22Rv1 (cell line): ENCODE results near the gene ZNF821.
"Not testable (repeated sequence)": the region's sequence is repeated elsewhere in the genome, so short reads cannot be mapped to it uniquely, and the experiment has no call there.

Experiments used
- H3K27ac ChIP-seq: fragments of 450-650 bp; 2 replicates; pipeline ENCODE4 v1.5.1; 2017
- ZFX ChIP-seq: fragments of 450-650 bp; IDR thresholded peaks from 2 replicates; pipeline ENCODE4 v1.6.1; 2017; ENCODE audit warnings: antibody characterized with exemption, borderline replicate concordance
- TF ChIP-seq, protein P1 (sequence below): fragments of 450-650 bp; IDR thresholded peaks from 2 replicates; pipeline ENCODE4 v1.5.1; 2017; ENCODE audit warnings: mild to moderate bottlenecking

ZNF821 gene

GRCh38 chr16:71873199-71873598 is 10.8 kb downstream of the ZNF821 start:
- H3K27ac ChIP-seq, result no peak overlapping the region
- TF ChIP-seq ZFX, result no peak
- TF ChIP-seq, protein P1, sequence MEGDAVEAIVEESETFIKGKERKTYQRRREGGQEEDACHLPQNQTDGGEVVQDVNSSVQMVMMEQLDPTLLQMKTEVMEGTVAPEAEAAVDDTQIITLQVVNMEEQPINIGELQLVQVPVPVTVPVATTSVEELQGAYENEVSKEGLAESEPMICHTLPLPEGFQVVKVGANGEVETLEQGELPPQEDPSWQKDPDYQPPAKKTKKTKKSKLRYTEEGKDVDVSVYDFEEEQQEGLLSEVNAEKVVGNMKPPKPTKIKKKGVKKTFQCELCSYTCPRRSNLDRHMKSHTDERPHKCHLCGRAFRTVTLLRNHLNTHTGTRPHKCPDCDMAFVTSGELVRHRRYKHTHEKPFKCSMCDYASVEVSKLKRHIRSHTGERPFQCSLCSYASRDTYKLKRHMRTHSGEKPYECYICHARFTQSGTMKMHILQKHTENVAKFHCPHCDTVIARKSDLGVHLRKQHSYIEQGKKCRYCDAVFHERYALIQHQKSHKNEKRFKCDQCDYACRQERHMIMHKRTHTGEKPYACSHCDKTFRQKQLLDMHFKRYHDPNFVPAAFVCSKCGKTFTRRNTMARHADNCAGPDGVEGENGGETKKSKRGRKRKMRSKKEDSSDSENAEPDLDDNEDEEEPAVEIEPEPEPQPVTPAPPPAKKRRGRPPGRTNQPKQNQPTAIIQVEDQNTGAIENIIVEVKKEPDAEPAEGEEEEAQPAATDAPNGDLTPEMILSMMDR, result no peak

GRCh38 chr16:71870818-71871217 is 13.2 kb downstream of the ZNF821 start:
- H3K27ac ChIP-seq, result no peak overlapping the region
- TF ChIP-seq, protein P1, result no peak
- no peak for TF ChIP-seq ZFX

DNA sequence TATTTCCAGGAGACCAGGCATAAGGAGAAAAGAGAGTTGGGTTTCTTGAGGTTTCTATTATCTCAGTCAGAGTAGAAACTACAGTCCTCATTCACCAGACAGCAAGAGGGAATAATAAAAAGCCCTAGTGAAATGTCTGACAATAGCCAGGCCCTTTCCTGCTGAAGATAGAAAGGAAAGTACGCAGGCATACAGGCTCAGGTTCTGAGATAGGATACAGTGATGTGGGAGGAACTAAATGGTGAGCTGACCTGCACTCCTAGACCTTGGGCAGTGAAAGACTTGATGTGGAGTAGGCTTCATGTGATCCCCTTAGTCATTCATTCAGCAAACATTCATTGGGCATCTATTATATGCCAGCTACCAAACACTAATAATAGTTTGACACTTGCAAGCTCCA is 14.9 kb downstream of the ZNF821 start:
- H3K27ac ChIP-seq, result no peak overlapping the region
- TF ChIP-seq, protein P1, result no peak
- no peak for TF ChIP-seq ZFX

- no peak overlapping the region for H3K27ac ChIP-seq
- TF ChIP-seq, protein P1, result no peak
- no peak for TF ChIP-seq ZFX
Observed at GRCh38 chr16:71867939-71868338, 16.0 kb downstream of the ZNF821 start.

- H3K27ac ChIP-seq, result not testable (repeated sequence)
Observed at GRCh38 chr16:71867175-71867574, 16.8 kb downstream of the ZNF821 start.

DNA sequence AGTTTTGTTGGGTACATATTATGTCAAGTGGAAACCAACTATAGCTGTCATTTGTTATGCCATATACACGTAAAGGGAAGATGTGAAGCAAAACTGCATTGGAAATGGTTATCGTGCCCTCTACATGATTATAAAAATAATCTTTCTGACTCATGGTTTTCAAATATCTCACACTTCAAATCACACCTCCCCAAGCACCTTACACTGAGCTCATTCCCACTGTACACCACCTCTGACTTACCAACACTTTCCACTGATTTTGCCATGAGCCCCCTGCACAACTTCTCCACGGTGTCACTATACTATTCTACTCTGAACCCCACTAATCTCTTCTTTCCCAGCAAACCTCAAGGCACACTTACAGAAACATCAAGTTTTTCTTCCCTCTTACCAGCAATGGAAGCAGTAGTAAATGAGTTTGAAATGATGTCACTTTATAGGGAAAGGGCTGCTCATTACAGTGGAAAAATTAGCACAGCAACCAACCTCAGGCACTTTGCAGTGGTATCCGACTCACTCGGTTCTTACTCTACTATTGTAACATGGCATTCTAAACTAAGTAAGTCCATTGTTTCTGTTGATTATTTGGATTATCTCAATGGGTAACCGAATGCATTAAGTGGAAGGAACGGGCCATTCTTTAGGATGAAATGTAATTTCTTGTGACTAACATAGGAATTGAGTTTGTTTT is 18.7 kb downstream of the ZNF821 start:
- no peak overlapping the region for H3K27ac ChIP-seq
- TF ChIP-seq, protein P1, result no peak
- no peak for TF ChIP-seq ZFX

DNA sequence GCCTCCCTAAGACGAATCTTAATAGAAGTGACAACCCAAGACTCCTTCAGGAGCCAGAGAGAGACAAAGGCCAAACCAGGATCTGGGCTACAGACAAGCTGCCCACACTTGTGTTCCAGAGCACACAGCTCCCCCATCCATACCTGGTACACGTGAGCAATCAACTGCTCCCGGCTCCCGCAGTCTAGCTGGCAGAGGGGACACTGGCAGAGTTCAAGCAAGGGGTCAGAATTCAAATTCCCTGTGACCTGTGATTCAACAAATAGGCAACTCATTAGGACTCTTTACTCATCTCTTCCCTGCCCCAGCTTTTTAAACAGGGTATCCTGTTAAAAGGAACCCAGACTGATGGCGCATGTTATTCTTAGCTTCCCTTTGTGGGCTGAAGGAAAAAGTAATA is 20.0 kb downstream of the ZNF821 start:
- H3K27ac ChIP-seq, result no peak overlapping the region
- TF ChIP-seq, protein P1, result no peak
- TF ChIP-seq ZFX, result no peak
